Activated naive CD4-positive, alpha-beta T cell treated with anti-CD3 and anti-CD28 coated beads, Interleukin-2, amount 50 U/mL, for 16 hours (primary cell): ENCODE results near the gene UBTD1.
"Not testable (repeated sequence)": the region's sequence is repeated elsewhere in the genome, so short reads cannot be mapped to it uniquely, and the experiment has no call there.

Experiments used
- DNase-seq: peaks from one replicate; pipeline ENCODE4 v3.0.0-alpha.2; 2020

The UBTD1 gene

DNA sequence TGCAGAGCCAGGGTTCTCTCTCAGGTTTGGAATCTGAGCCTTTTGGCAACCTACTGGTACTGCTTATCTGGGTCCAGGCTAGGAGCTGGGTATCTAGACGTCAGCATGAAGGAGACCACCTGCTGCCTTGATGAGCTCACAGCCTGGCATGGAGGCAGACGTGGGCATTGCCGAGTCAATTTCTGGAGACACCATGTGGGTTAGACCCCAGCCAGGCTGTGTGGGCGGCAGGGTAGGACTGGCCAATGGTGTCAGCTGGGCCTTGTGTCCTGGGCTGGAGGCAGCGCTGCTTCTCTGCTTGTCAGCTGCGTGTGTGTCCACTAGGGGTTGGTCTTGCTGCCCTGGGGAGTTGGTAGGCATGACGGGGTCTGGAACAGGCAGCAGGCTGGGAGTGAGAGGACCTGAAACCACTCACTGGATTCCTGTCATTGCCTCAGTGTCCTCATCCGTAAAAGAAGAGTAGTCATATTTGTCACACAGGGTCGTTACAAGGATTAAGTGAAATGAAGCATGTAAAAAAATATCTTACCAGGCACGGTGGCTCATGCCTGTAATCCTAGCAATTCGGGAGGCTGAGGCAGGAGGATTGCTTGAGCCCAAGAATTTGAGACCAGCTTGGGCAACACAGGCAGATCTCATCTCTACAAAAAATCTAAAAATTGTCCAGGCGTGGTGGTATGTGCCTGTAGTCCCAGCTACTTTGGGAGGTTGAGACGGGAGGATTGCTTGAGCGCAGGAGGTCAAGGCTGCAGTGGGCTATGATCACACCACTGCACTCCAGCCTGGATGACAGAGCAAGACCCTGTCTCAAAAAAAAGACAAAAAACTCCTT lies 42.2 kb downstream of the UBTD1 start:
- DNase-seq, result no peak

DNA sequence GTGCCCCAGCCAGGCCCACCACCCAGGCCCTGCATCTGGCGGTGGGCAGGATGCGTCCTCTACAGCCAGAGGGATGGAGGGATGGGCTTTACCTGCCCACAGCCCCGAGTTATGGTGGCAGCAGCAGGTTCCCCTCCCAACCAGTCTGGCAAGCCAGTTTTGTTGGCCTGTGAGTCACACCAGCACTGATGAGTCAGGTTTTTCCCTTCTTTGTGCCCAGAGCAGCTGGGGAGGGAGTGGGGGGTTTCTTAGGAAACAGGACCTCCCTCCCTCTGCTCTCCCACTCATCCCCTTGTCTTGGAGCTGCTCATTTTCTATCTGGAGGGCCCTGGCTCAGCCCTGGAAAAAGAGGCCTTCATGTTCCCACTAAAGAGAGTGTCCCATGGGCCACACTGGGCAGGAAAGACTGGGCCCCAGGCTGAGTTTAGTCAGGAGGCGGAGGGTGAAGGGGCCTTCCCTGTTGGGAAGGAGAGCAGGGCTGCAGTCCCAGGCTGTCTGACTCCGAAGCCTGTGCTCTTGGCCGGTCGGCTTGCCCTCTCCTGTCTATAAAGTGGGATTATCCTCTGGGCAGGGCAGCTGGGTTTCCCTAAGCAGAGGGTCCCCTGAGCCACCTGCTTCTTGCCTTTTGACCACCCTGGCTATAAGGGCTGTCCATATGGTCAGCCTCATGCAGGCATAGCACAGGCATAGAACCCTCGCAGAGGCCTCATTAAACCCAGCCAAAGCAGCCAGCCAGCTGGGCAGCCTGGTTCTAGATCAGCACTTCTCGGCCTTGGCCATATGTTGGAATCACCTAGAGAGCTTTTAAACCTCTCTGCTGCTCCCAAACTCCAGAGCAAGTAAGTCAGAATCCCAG lies 43.7 kb downstream of the UBTD1 start:
- DNase-seq, result peak; percentile 41

DNA sequence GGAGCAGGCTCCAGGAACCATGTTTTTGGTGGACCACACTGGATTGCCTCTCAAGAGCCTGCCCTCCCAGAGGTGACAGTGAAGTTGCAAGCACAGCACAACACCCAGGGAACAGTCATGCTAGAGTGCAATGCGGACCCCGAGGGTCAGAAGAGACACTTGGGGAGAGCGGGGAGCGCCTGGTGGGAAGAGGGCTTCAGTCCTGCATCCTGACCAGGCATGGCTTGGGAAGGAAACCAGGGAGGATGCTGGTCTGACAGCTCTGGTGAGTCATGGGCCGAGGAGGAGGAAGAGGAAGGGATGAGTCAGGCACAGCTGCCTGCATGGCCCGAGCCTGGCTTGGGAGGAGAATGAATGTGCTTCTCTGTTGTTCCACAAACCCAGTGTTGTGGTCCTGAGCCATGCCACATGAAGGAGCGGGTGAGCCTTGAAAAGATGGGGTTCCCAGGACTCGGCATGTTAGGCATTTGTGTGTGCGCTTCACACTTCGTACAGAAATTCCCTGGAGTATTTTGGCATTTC lies 44.4 kb downstream of the UBTD1 start:
- DNase-seq, result peak; percentile 55

DNA sequence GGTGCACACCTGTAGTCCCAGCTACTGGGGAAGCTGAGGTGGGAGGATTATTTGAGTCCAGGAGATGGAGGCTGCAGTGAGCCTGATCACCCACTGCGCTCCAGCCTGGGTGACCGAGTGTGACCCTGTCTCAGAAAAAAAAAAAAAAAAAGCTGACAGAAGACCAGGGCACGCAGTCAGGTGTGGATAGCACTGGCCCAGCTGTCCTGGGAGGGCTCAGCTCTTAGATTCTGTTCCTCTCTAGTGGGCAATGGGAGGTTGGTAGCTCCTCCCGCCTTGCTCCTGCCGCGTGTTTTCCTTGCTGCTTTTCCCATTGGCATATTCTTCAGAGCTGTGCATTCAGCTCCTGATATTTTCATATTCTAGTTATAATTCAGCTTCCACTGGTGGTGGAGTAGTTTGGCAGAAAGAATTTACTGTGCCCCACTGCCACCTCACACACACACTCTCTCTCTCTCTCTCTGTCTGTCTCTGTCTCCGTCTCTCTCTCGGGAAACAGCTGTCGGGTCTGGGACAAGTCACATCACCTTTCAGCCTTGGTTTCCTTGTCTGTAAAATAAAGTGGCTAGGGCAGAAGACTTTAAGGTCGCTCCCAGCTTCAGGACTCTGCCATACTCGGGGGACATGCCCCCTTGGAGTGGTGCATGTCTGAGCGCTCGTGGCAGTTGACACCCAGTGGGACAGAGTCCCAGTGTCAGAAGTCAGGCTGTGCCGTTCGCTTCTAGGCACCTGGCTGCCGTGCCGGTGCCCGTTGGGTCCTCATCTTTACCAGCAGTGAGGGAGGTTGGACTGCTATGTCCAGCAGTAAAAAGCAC lies 47.9 kb downstream of the UBTD1 start:
- DNase-seq, result no peak

- no peak for DNase-seq
These were observed 48.5 kb downstream of the UBTD1 start for GRCh38 chr10:97547271-97547600.

DNA sequence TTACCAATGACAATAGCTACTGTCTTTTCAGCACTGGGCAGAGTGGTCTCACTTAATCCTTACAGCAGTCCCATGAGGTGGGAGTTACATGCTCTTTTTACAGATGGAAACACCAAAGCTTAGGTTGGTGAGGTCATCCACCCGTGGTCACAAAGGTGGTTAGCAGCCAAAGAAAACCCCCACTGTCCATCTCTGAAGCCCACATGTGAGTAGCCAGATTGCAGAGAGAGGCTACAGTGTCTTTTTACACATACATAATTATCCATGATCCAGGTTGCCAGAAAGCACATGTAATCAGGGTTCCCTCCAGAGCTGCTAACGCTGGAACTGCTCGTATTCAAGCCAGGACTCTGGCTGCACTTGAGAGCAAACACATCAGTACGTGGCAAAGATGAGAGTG lies 49.2 kb downstream of the UBTD1 start:
- DNase-seq, result no peak

- no peak for DNase-seq
These were observed 50.2 kb downstream of the UBTD1 start for GRCh38 chr10:97548828-97549455.

DNA sequence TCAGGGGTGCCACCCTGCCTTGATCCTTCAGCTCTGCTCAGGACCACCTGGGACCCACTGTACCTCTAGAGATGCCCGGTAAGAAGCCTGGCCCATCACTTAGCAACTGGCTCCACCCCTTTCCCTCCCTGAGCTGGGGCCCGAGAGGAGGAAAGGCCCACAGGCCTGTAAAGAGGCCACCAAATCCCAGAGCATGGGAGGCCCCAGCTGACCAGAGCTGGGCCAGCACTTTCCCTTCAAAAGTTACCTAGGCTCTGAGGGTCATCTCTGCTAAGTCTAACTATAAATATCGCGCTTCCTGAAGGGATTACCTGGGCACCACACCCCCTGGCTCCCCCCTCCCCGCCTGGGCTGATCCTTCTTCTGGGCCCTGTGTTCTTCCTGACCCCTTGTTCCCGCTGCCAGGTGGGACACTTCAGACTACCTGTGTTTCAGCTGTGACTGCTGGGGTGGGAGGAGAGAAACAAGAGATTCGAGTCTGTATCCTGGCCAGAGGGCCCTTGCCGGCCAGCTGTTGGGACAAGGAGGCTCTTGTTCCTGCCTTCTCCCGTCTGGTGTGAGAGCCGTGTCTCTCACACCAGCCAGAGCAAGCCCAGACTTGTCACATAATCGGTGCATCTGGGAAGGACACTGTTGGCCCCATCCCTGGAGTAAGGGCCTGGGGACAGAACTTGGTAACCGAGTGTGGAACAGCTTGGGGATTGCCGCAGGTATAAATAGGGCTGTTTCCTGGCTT lies 51.0 kb downstream of the UBTD1 start:
- DNase-seq, result no peak

- no peak for DNase-seq
These were observed 51.8 kb downstream of the UBTD1 start for GRCh38 chr10:97550336-97551149.

- no peak for DNase-seq
These were observed 52.5 kb downstream of the UBTD1 start for GRCh38 chr10:97551271-97551670.

DNA sequence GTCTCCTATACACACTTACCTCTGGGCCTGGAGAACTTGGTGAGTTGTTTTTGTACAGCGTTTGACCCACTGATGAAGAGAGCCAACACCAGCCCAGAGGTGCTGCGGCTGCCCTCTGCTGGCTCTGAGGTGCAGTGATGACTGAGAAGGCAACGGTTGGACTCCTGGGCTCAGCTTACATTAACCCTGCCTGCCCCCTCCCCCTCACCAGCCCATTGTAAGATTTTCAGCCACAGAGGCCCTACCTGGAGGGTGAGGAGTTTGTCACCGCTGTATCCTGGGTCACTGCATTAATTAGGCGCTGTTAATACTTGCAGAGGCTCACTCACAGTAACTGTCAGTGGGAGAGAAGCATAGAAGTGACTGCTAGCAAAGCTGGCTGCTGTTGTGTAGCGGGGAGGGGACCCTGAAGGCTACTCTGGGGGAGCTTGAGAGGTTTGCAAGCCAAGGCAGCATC lies 54.9 kb downstream of the UBTD1 start:
- DNase-seq, result peak; percentile 68

DNA sequence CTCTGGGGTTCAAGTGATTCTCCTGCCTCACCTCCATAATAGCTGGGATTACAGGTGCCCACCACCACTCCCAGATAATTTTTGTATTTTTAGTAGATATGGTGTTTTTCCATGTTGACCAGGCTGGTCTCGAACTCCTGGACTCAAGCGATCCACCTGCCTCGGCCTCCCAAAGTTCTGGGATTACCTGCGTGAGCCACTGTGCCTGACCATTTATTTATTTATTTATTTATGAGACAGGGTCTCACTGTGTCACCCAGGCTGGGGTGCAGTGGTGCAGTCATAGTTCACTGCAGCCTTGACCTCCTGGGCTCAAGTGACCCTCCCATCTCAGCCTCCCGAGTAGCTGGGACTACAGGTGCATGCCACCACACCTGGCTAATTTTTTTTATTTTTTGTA lies 55.6 kb downstream of the UBTD1 start:
- DNase-seq, result not testable (repeated sequence)

DNA sequence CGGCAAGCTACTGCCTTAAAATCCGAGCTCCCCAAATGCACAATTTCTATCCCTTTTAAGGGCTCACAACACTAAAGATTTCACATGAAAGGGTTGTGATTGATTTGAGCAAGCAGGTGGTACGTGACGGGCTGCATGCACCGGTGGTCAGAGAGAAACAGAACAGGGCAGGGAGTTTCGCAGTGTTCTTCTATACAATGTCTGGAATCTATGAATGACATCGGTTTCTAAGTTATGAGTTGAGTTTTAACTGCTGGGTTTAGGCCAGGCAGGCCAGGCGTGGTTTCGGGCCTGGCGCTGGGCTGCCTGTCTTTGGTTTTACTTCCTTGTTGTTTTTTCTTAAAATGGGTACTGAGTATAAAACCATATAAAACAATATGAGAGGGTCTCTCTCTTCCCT lies 56.8 kb downstream of the UBTD1 start:
- not testable (repeated sequence) for DNase-seq

DNA sequence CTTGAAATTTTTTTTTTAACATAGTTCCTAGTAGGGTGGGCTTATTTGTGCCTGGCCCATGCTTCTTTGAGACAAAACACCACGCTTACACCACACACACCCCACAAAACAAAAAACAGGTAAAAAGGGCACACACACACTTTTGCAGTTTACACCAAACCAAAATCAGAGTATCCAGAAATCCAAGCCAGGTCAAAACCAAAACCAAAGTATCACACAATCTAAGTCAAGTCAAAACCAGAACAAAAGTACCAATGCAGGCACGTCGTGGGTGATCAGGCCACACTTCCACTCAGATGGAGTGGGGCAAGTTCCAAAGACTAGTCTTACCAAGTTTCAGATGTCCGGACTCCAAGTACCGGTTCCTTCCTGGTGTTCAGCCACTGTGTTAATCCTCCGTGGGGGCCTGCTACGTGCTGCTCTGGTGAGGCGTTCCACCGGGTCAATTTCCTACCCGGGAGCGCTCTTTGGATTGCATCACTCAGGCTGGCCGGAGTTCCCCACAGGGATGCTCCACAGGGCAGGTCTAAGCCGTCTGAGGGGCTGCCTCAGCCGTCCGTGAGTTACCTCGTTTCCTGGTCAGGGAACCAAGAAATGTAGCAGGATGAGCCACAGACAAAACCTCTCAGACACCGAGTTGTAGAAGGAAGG lies 62.1 kb downstream of the UBTD1 start:
- DNase-seq, result not testable (repeated sequence)

DNA sequence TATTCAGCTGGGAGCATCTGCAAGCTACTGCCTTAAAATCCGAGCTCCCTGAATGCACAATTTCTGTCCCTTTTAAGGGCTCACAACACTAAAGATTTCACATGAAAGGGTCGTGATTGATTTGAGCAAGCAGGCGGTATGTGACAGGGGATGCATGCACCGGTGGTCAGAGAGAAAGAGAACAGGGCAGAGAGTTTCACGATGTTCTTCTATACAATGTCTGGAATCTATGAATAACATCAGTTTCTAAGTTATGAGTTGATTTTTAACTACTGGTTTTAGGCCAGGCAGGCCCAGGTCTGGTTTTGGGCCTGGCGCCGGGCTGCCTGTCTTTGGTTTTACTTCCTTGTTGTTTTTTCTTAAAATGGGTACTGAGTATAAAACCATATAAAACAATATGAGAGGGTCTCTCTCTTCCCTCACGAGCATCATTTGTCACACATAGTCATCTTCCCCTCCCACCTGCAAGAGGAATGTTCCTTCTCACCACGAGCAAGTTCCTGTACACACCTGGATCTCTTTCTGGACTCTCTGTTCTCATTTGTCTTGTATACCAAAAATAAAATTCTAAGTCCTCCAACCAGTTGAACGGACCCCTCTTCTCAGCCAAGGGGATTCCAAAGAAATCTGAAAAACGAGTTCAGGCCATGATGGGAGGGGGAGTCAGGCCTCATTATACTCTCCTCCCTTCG lies 62.8 kb downstream of the UBTD1 start:
- DNase-seq, result not testable (repeated sequence)

- DNase-seq, result not testable (repeated sequence)
These were observed 63.6 kb downstream of the UBTD1 start for GRCh38 chr10:97562329-97562728.

DNA sequence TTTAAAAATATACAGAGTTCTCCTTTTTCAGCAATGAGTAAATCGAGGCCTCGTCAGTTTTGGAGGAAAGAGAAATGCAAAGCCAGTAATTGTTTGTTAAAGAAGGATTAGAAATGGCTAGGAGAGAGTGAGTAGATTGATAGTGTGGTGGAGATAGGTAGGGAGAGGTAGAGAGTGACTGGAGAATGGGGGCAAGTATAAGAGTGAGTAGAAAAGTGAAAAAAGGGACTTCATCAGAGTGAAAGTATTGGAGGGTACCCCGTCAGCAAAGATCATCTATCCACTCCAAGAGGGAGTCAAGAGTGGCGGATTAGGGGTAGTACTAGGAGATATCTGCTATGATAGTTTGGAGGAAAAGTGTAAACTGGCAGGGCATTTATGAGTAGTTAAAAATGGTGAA lies 64.6 kb downstream of the UBTD1 start:
- DNase-seq, result no peak

- DNase-seq, result no peak
These were observed 66.1 kb downstream of the UBTD1 start for GRCh38 chr10:97564776-97565175.

DNA sequence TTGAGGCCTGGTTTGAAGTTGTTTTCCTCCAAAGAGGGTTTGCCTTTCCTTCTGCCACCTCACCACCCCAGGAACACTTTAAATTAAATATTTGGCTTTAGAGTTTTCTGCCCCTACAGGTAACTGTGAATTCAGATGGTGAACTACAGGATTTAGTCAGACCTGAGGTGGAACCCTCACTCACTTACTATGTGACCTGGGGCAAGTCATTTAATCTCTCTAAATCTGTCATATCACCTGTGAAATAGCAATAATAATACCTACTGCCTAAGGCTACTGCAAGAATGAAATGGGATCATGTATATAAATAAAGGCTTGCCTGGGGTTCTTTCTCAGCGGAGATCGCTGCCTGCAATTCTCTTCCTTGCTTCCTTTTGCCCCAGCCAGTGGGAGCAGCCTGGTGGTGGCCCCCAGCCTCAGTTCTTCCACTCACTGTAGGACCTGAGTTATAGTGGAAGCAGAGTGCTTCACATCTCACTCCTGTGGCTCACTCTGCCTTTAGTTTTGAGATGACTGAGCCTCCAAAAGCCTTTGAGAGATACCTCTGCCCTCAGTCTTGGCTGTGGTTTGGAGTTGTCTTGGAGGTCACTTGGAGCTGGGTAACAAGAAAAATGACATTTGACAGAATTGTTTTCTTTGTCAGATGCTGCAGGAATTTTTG lies 67.7 kb downstream of the UBTD1 start:
- DNase-seq, result no peak
